ENCODE measurements around the gene LRP1B.

Gene LRP1B

DNA sequence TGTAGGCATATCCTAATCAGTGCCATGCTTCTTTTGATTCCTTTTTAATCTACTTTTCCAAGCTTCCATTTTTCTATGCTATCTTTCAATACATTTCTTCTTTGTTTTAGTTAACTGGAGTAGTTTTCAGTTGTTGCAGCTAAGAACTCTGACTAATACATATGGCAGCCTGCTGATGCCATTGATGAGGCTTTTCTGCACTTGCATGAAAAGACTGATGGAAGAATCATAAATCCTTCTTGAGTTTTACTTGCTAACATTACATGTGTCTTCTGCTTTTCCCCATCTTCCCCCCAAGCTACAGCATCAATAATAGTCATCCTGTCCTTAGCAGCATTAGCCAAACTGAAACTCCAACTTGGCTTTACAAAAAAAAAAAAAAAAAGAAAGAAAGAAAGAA, 203.3 kb downstream of the LRP1B start:
- no peak overlapping the region for H3K4me3 ChIP-seq (ENCODE audit: low read depth in 1 of 2, low read length in 2 of 2)
- no peaks in the 10 kb centered on the region for H3K4me1 ChIP-seq (ENCODE audit: insufficient read depth, low read length)
- no peaks in the 10 kb centered on the region for H3K27me3 ChIP-seq (ENCODE audit: control insufficient read depth in 1 of 2, insufficient read depth in 2 of 2, low read length in 2 of 2)
- no peak overlapping the region for H3K27ac ChIP-seq (ENCODE audit: low read depth, low read length)
- H3K9ac ChIP-seq (ENCODE audit: low read length), result no peak overlapping the region
- no peaks in the 10 kb centered on the region for H3K9me3 ChIP-seq (ENCODE audit: low read length)
- no peaks in the 10 kb centered on the region for H3K36me3 ChIP-seq (ENCODE audit: insufficient read depth, low read length)

- Histone ChIP-seq H3K4me1 (ENCODE audit: insufficient read depth, low read length) (no peaks in the 10 kb centered on the region), H3K4me3 (ENCODE audit: low read depth in 1 of 2, low read length in 2 of 2) (no peak overlapping the region), H3K9me3 (ENCODE audit: low read length) (no peaks in the 10 kb centered on the region), H3K9ac (ENCODE audit: low read length) (no peak overlapping the region), H3K27ac (ENCODE audit: low read depth, low read length) (no peak overlapping the region), H3K36me3 (ENCODE audit: insufficient read depth, low read length) (no peaks in the 10 kb centered on the region), H3K27me3 (ENCODE audit: control insufficient read depth in 1 of 2, insufficient read depth in 2 of 2, low read length in 2 of 2) (no peaks in the 10 kb centered on the region)
These were observed 205.3 kb downstream of the LRP1B start for GRCh38 chr2:141925511-141925910.

- no peak overlapping the region for H3K9ac ChIP-seq (ENCODE audit: low read length)
- no peaks in the 10 kb centered on the region for H3K4me1 ChIP-seq (ENCODE audit: insufficient read depth, low read length)
- H3K9me3 ChIP-seq (ENCODE audit: low read length), result no peaks in the 10 kb centered on the region
- H3K27me3 ChIP-seq (ENCODE audit: control insufficient read depth in 1 of 2, insufficient read depth in 2 of 2, low read length in 2 of 2), result no peaks in the 10 kb centered on the region
- H3K4me3 ChIP-seq (ENCODE audit: low read depth in 1 of 2, low read length in 2 of 2), result no peak overlapping the region
- no peak overlapping the region for H3K27ac ChIP-seq (ENCODE audit: low read depth, low read length)
- H3K36me3 ChIP-seq (ENCODE audit: insufficient read depth, low read length), result no peaks in the 10 kb centered on the region
These were observed 207.2 kb downstream of the LRP1B start for GRCh38 chr2:141923657-141924056.

GRCh38 chr2:141911485-141912066, 219.2 kb downstream of the LRP1B start:
- Histone ChIP-seq H3K4me3 (ENCODE audit: low read depth in 1 of 2, low read length in 2 of 2) (no peak overlapping the region), H3K27ac (ENCODE audit: low read depth, low read length) (no peak overlapping the region), H3K9ac (ENCODE audit: low read length) (no peak overlapping the region), H3K4me1 (ENCODE audit: insufficient read depth, low read length) (no peaks in the 10 kb centered on the region), H3K9me3 (ENCODE audit: low read length) (no peaks in the 10 kb centered on the region), H3K36me3 (ENCODE audit: insufficient read depth, low read length) (no peaks in the 10 kb centered on the region), H3K27me3 (ENCODE audit: control insufficient read depth in 1 of 2, insufficient read depth in 2 of 2, low read length in 2 of 2) (no peaks in the 10 kb centered on the region)

DNA sequence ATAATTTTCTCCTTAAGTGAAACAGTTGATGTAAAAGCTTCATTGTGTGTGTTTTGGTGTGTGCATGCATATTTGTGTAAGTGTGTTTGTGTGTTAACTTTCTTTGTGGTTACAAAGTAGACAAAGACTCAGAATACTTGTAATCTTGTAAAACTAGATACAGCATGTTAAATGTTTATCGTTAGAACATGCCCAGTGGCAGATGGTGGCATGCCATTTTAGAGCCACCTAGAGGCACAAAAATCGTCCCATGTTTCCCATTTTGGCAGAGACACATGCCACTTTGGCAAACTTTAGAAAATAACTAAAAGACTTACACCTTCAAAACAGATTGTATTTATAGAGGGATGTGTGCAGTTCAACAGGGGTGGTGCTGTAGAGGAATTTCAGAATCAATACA, 224.1 kb downstream of the LRP1B start:
- no peaks in the 10 kb centered on the region for H3K9me3 ChIP-seq (ENCODE audit: low read length)

DNA sequence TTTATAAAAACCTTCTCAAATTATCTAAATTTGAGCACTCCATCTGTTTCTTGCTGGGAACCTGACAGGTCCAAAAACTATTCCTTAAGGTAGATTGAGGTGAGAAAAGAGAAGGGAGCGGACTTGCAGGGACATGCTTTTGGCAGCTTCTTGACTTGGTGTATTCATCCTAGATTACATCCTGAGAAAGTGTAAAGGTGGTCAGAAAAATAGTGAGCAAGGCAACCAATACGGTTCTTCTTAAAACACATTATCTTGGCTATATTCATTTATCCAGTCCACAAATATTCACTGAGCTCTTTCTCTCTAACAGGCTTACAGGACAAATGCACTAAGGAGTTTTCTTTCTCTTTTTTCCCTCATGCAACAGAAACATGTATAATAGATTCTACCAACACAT, 230.0 kb downstream of the LRP1B start:
- no peak overlapping the region for H3K9ac ChIP-seq (ENCODE audit: low read length)
- H3K36me3 ChIP-seq (ENCODE audit: insufficient read depth, low read length), result no peaks in the 10 kb centered on the region

More for the DNA sequence above, 224.1 kb downstream of the LRP1B start:
- Histone ChIP-seq H3K9ac (ENCODE audit: low read length) (no peak overlapping the region), H3K4me1 (ENCODE audit: insufficient read depth, low read length) (no peaks in the 10 kb centered on the region), H3K27ac (ENCODE audit: low read depth, low read length) (no peak overlapping the region), H3K27me3 (ENCODE audit: control insufficient read depth in 1 of 2, insufficient read depth in 2 of 2, low read length in 2 of 2) (no peaks in the 10 kb centered on the region), H3K4me3 (ENCODE audit: low read depth in 1 of 2, low read length in 2 of 2) (no peak overlapping the region), H3K36me3 (ENCODE audit: insufficient read depth, low read length) (no peaks in the 10 kb centered on the region)

DNA sequence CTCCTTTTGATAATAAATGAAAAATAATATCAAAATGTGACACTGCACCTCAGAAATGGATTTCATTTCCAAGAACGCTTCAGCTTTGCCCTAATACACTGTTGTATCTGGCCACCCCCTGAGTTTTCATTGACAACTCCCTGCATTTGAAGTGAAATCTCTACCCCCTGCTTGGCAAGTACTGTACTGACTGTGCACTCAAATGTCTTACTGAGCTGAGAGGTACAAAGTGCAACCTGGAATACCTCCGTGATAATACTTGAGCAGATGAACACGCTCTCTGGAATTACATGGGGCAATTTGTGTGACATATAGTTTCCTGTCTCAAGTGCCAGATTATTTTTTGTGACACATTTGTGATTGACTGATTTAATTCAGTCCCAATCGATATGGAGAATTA, 231.1 kb downstream of the LRP1B start:
- H3K9ac ChIP-seq (ENCODE audit: low read length), result no peak overlapping the region
- H3K27me3 ChIP-seq (ENCODE audit: control insufficient read depth in 1 of 2, insufficient read depth in 2 of 2, low read length in 2 of 2), result no peaks in the 10 kb centered on the region

More for the DNA sequence above, 230.0 kb downstream of the LRP1B start:
- Histone ChIP-seq H3K9me3 (ENCODE audit: low read length) (no peaks in the 10 kb centered on the region), H3K27ac (ENCODE audit: low read depth, low read length) (no peak overlapping the region), H3K27me3 (ENCODE audit: control insufficient read depth in 1 of 2, insufficient read depth in 2 of 2, low read length in 2 of 2) (no peaks in the 10 kb centered on the region), H3K4me3 (ENCODE audit: low read depth in 1 of 2, low read length in 2 of 2) (no peak overlapping the region), H3K4me1 (ENCODE audit: insufficient read depth, low read length) (no peaks in the 10 kb centered on the region)

DNA sequence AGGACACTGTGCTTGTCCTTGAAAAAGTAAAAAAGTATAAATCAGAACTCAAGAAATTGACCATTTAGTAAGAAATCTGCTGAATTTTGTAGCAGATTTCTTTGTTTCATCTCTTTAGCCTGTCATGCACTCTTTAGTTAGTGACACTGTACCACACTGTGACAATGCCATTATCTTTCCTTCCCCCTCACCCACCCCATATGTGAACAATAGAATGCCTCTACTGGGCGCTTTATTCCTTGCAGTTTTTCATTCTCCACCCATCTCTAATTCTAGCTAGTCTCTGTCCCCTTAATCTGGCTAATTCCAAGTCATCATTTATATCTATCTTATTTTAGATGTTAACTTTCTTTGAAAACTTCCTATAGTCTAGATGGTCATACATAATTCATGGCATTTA, 241.0 kb downstream of the LRP1B start:
- Histone ChIP-seq H3K4me3 (ENCODE audit: low read depth in 1 of 2, low read length in 2 of 2) (no peak overlapping the region), H3K27me3 (ENCODE audit: control insufficient read depth in 1 of 2, insufficient read depth in 2 of 2, low read length in 2 of 2) (no peaks in the 10 kb centered on the region), H3K4me1 (ENCODE audit: insufficient read depth, low read length) (no peaks in the 10 kb centered on the region), H3K9ac (ENCODE audit: low read length) (no peak overlapping the region), H3K36me3 (ENCODE audit: insufficient read depth, low read length) (no peaks in the 10 kb centered on the region), H3K27ac (ENCODE audit: low read depth, low read length) (no peak overlapping the region), H3K9me3 (ENCODE audit: low read length) (no peaks in the 10 kb centered on the region)

More for the DNA sequence above, 231.1 kb downstream of the LRP1B start:
- Histone ChIP-seq H3K4me3 (ENCODE audit: low read depth in 1 of 2, low read length in 2 of 2) (no peak overlapping the region), H3K36me3 (ENCODE audit: insufficient read depth, low read length) (no peaks in the 10 kb centered on the region), H3K4me1 (ENCODE audit: insufficient read depth, low read length) (no peaks in the 10 kb centered on the region), H3K27ac (ENCODE audit: low read depth, low read length) (no peak overlapping the region), H3K9me3 (ENCODE audit: low read length) (no peaks in the 10 kb centered on the region)

DNA sequence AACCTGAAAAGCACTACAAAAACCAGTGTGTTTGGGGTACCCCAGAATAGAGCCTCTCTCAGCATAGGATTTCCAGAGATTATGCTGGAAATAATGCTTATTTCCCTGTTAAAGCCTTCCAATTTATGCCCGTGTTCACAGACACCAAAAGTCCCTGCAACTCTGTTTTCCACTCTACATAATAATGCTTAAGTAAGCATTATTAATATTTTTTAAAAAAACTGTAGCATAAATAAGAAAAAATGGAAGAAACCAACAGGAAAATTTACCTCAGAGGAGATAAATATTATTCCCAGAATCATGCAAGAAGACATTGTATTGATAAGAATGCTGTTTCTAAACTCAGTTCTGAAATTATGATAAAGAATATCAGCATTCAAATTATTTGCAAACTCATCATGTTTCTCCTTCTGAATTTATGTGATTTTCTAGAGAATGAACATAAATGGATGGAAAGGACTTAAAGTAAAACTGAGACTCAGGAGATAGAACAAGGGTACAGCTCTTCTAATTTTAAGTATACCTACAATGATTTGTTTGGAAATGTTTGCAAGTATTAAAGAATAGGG, 241.7 kb downstream of the LRP1B start:
- no peak overlapping the region for H3K9ac ChIP-seq (ENCODE audit: low read length)
- H3K27me3 ChIP-seq (ENCODE audit: control insufficient read depth in 1 of 2, insufficient read depth in 2 of 2, low read length in 2 of 2), result no peaks in the 10 kb centered on the region
- H3K9me3 ChIP-seq (ENCODE audit: low read length), result no peaks in the 10 kb centered on the region
- no peaks in the 10 kb centered on the region for H3K4me1 ChIP-seq (ENCODE audit: insufficient read depth, low read length)
- no peaks in the 10 kb centered on the region for H3K36me3 ChIP-seq (ENCODE audit: insufficient read depth, low read length)
- no peak overlapping the region for H3K4me3 ChIP-seq (ENCODE audit: low read depth in 1 of 2, low read length in 2 of 2)
- H3K27ac ChIP-seq (ENCODE audit: low read depth, low read length), result no peak overlapping the region

- Histone ChIP-seq H3K9ac (ENCODE audit: low read length) (no peak overlapping the region), H3K9me3 (ENCODE audit: low read length) (no peaks in the 10 kb centered on the region), H3K27ac (ENCODE audit: low read depth, low read length) (no peak overlapping the region), H3K36me3 (ENCODE audit: insufficient read depth, low read length) (no peaks in the 10 kb centered on the region), H3K4me3 (ENCODE audit: low read depth in 1 of 2, low read length in 2 of 2) (no peak overlapping the region), H3K27me3 (ENCODE audit: control insufficient read depth in 1 of 2, insufficient read depth in 2 of 2, low read length in 2 of 2) (no peaks in the 10 kb centered on the region), H3K4me1 (ENCODE audit: insufficient read depth, low read length) (no peaks in the 10 kb centered on the region)
These were observed 243.5 kb downstream of the LRP1B start for GRCh38 chr2:141887363-141887762.

DNA sequence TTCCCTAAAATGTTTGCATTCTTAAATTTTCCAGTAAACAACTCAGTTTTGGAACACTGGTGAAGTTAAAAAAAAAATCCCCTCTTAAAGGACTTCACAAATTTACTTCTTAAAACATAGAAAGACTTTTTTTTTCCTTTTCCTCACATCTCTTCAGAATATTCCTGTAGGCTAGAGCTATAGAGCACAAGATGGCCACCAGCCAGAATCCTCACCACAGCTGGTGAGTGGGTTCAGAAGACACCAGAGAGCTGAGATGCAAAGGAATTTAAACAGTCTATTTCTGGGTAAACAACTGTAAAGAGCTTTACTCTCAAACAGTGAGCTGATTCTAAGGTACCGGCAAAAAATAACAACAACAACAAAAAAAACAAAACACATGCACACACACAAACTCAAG, 252.8 kb downstream of the LRP1B start:
- Histone ChIP-seq H3K27me3 (ENCODE audit: control insufficient read depth in 1 of 2, insufficient read depth in 2 of 2, low read length in 2 of 2) (no peaks in the 10 kb centered on the region), H3K9me3 (ENCODE audit: low read length) (no peaks in the 10 kb centered on the region), H3K36me3 (ENCODE audit: insufficient read depth, low read length) (no peaks in the 10 kb centered on the region), H3K4me1 (ENCODE audit: insufficient read depth, low read length) (no peaks in the 10 kb centered on the region), H3K9ac (ENCODE audit: low read length) (no peak overlapping the region), H3K27ac (ENCODE audit: low read depth, low read length) (no peak overlapping the region), H3K4me3 (ENCODE audit: low read depth in 1 of 2, low read length in 2 of 2) (no peak overlapping the region)

GRCh38 chr2:141871913-141872634, 258.7 kb downstream of the LRP1B start:
- H3K27ac ChIP-seq (ENCODE audit: low read depth, low read length), result no peak overlapping the region
- H3K9ac ChIP-seq (ENCODE audit: low read length), result no peak overlapping the region
- no peak overlapping the region for H3K4me3 ChIP-seq (ENCODE audit: low read depth in 1 of 2, low read length in 2 of 2)
- no peaks in the 10 kb centered on the region for H3K27me3 ChIP-seq (ENCODE audit: control insufficient read depth in 1 of 2, insufficient read depth in 2 of 2, low read length in 2 of 2)
- no peaks in the 10 kb centered on the region for H3K36me3 ChIP-seq (ENCODE audit: insufficient read depth, low read length)
- no peaks in the 10 kb centered on the region for H3K4me1 ChIP-seq (ENCODE audit: insufficient read depth, low read length)
- H3K9me3 ChIP-seq (ENCODE audit: low read length), result no peaks in the 10 kb centered on the region
